ENCODE data around the gene NCKAP5.

DNA sequence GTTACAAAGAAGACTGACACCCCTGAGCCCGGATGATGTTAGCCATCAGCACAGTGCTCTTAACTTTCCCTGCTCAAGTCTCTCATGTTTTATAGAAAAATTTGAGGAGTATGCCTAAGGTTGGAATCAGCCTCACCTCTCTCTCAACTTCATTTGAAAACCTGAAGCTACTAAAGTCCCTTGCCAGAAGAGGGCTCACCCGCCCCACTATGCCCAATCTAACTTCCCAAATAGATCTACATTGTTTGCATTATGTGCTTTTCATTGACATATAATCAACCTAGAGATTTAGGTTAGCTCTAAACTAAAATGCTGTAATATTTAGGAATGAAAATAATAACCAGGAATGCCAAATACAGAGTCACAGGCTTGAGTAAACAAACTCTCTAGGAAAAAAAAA is 305.4 kb downstream of the NCKAP5 start:
- TF ChIP-seq CTCF (IDR thresholded peaks at IDR 0.05): peak in 1 of 4 experiments; percentile 11
- no peak for TF ChIP-seq POLR2A (IDR thresholded peaks at IDR 0.05)

Data from prostate gland (tissue), 2 donors.